DOHH2 (cell line): ENCODE measurements around the gene RAB37.

Experiments
- H3F3A ChIP-seq: fragments of 200-600 bp; sonication (generic), shearing (Covaris generic); 2 replicates; pipeline ENCODE4 v1.6.0; 2016; ENCODE audit warnings: antibody characterized with exemption, mild to moderate bottlenecking; ENCODE audit not compliant: control insufficient read depth, insufficient read depth
- H3K27ac ChIP-seq: fragments of 200-600 bp; sonication (generic); 2 replicates; pipeline ENCODE4 v1.5.1; 2014; ENCODE audit warnings: low read depth, mild to moderate bottlenecking, low read length, moderate library complexity
- H3K27me3 ChIP-seq: fragments of 200-600 bp; sonication (generic); 2 replicates; pipeline ENCODE4 v1.6.1; 2014; ENCODE audit warnings: mild to moderate bottlenecking, low read length, mixed read lengths; ENCODE audit not compliant: control insufficient read depth
- H3K36me3 ChIP-seq: fragments of 200-600 bp; sonication (generic); 2 replicates; pipeline ENCODE4 v1.6.1; 2014; ENCODE audit warnings: mild to moderate bottlenecking, low read length, moderate library complexity, mixed read lengths; ENCODE audit not compliant: control insufficient read depth
- H3K4me1 ChIP-seq: fragments of 200-600 bp; sonication (generic); 2 replicates; pipeline ENCODE4 v1.6.1; 2014; ENCODE audit warnings: mild to moderate bottlenecking, low read length, mixed read lengths; ENCODE audit not compliant: control insufficient read depth
- H3K4me2 ChIP-seq: fragments of 200-600 bp; sonication (generic); 2 replicates; pipeline ENCODE4 v1.6.0; 2014; ENCODE audit warnings: mild to moderate bottlenecking, low read length, moderate library complexity
- H3K4me3 ChIP-seq: fragments of 200-600 bp; sonication (generic); 2 replicates; pipeline ENCODE4 v1.5.1; 2014; ENCODE audit warnings: mild to moderate bottlenecking, low read length, mixed read lengths
- H3K79me2 ChIP-seq: fragments of 200-600 bp; sonication (generic); 2 replicates; pipeline ENCODE4 v1.6.1; 2014; ENCODE audit warnings: mild to moderate bottlenecking, low read length, mixed read lengths; ENCODE audit not compliant: control insufficient read depth
- H3K9me2 ChIP-seq: fragments of 200-600 bp; sonication (generic); replicated peaks from 2 replicates; pipeline ENCODE4 v1.6.1; 2014; ENCODE audit warnings: mild to moderate bottlenecking, low read length, mixed read lengths; ENCODE audit not compliant: control insufficient read depth
- H3K9me3 ChIP-seq: fragments of 200-600 bp; sonication (generic); 2 replicates; pipeline ENCODE4 v1.6.1; 2014; ENCODE audit warnings: antibody characterized with exemption, low read length, mixed read lengths; ENCODE audit not compliant: control insufficient read depth, insufficient read depth
- H4K20me1 ChIP-seq: fragments of 200-600 bp; sonication (generic); 2 replicates; pipeline ENCODE4 v1.6.0; 2014; ENCODE audit warnings: low read depth, mild to moderate bottlenecking, antibody characterized with exemption, low read length, moderate library complexity; ENCODE audit not compliant: control insufficient read depth, insufficient read depth
- CTCF ChIP-seq: fragments of 200-600 bp; sonication (generic); IDR thresholded peaks from one replicate; pipeline ENCODE4 v1.5.1; 2014; ENCODE audit warnings: antibody characterized with exemption, mild to moderate bottlenecking, low read depth, low read length; ENCODE audit not compliant: poor library complexity, severe bottlenecking
- EZH2phosphoT487 ChIP-seq: fragments of 200-600 bp; sonication (generic); IDR thresholded peaks from 2 replicates; pipeline ENCODE4 v1.6.1; 2017; ENCODE audit warnings: borderline replicate concordance, mild to moderate bottlenecking, antibody characterized with exemption, low read length, moderate library complexity, mixed read lengths

RAB37 gene

GRCh38 chr17:74755533-74755932, 18.5 kb downstream of the RAB37 start:
- peaks cover 36% of the 10 kb centered on the region for H3K4me1 ChIP-seq
- TF ChIP-seq CTCF: no peak
- TF ChIP-seq EZH2phosphoT487: no peak
- H3K9me3 ChIP-seq: no peaks in the 10 kb centered on the region
- no peak overlapping the region for H3K27ac ChIP-seq
- H3K79me2 ChIP-seq: peaks cover 78% of the 10 kb centered on the region
- no peak overlapping the region for H3K4me3 ChIP-seq
- H3K27me3 ChIP-seq: no peaks in the 10 kb centered on the region
- peaks cover 4% of the 10 kb centered on the region; the same call in 1 of the 2 replicates for H3K36me3 ChIP-seq
- H3F3A ChIP-seq: no peaks in the 10 kb centered on the region
- H3K9me2 ChIP-seq: no peaks in the 10 kb centered on the region
- peaks cover 31% of the 10 kb centered on the region for H4K20me1 ChIP-seq
- H3K4me2 ChIP-seq: no peak overlapping the region

GRCh38 chr17:74756891-74757290, 19.8 kb downstream of the RAB37 start:
- no peaks in the 10 kb centered on the region for H3K27me3 ChIP-seq
- no peak overlapping the region for H3K27ac ChIP-seq
- peaks cover 28% of the 10 kb centered on the region for H3K4me1 ChIP-seq
- TF ChIP-seq CTCF (no peak), EZH2phosphoT487 (no peak)
- H3K4me2 ChIP-seq: no peak overlapping the region
- H3F3A ChIP-seq: no peaks in the 10 kb centered on the region
- H3K9me2 ChIP-seq: no peaks in the 10 kb centered on the region
- no peaks in the 10 kb centered on the region for H3K9me3 ChIP-seq
- no peak overlapping the region for H3K4me3 ChIP-seq
- H3K36me3 ChIP-seq: no peaks in the 10 kb centered on the region
- H4K20me1 ChIP-seq: peaks cover 27% of the 10 kb centered on the region
- H3K79me2 ChIP-seq: peaks cover 70% of the 10 kb centered on the region

GRCh38 chr17:74757502-74757901, 20.4 kb downstream of the RAB37 start:
- H3K27ac ChIP-seq: no peak overlapping the region
- H3K27me3 ChIP-seq: no peaks in the 10 kb centered on the region
- H3K9me3 ChIP-seq: no peaks in the 10 kb centered on the region
- H3K4me3 ChIP-seq: no peak overlapping the region
- no peaks in the 10 kb centered on the region for H3F3A ChIP-seq
- TF ChIP-seq EZH2phosphoT487: no peak
- TF ChIP-seq CTCF: no peak
- no peaks in the 10 kb centered on the region for H3K36me3 ChIP-seq
- peaks cover 28% of the 10 kb centered on the region for H3K4me1 ChIP-seq
- peaks cover 29% of the 10 kb centered on the region for H4K20me1 ChIP-seq
- no peaks in the 10 kb centered on the region for H3K9me2 ChIP-seq
- no peak overlapping the region for H3K4me2 ChIP-seq
- H3K79me2 ChIP-seq: peaks cover 66% of the 10 kb centered on the region
